GM12878 (cell line): ENCODE results near the gene PRDM2.

Source experiments
- EED ChIP-seq: sonication (generic); IDR thresholded peaks from 2 replicates; pipeline ENCODE4 v1.6.1; 2016; ENCODE audit warnings: antibody characterized with exemption, low read depth
- SPI1 ChIP-seq: IDR thresholded peaks from 2 replicates; pipeline ENCODE4 v1.6.1; 2011; ENCODE audit warnings: low read depth, mild to moderate bottlenecking, low read length, moderate library complexity, borderline replicate concordance; ENCODE audit not compliant: insufficient read depth
- ZNF384 ChIP-seq: IDR thresholded peaks from 2 replicates; pipeline ENCODE4 v1.6.1; 2012; ENCODE audit warnings: low read depth, mild to moderate bottlenecking, low read length, improper control_type of control experiment, borderline replicate concordance
- TF ChIP-seq, protein P1 (sequence below), 3 experiments: IDR thresholded peaks in 2 of 3; conservative IDR thresholded peaks in 1 of 3; 2 replicates each; pipeline ENCODE4 v1.5.1; 2011; ENCODE audit warnings: low read depth in 3 of 3, low read length in 3 of 3, mild to moderate bottlenecking in 3 of 3, control low read depth in 2 of 3, moderate library complexity in 2 of 3, inconsistent platforms in 1 of 3, mixed read lengths in 1 of 3; ENCODE audit not compliant: control insufficient read depth in 2 of 3, insufficient read depth in 1 of 3; ENCODE audit errors: extremely low read depth in 1 of 3

DNA sequence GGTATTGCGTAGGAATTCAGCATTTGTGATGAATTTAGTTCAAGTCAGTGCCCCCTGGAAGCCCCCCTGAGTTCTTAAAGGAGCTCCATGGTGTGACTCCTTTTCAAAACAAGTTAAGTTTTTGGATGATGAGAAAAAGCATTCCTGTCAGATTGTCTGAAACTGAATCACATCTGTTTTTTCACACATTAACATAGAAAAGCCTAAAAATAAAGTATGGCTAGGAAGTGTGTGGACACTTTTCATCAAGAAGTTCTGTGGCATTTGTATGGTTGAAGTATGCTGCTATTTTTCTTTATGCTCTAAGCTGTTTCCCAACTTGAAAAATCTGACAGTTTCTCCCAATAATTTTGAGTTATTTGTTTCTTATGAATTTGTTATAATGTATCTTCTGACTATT, 33.7 kb downstream of the PRDM2 start:
- TF ChIP-seq EED = no peak
- TF ChIP-seq, protein P1, sequence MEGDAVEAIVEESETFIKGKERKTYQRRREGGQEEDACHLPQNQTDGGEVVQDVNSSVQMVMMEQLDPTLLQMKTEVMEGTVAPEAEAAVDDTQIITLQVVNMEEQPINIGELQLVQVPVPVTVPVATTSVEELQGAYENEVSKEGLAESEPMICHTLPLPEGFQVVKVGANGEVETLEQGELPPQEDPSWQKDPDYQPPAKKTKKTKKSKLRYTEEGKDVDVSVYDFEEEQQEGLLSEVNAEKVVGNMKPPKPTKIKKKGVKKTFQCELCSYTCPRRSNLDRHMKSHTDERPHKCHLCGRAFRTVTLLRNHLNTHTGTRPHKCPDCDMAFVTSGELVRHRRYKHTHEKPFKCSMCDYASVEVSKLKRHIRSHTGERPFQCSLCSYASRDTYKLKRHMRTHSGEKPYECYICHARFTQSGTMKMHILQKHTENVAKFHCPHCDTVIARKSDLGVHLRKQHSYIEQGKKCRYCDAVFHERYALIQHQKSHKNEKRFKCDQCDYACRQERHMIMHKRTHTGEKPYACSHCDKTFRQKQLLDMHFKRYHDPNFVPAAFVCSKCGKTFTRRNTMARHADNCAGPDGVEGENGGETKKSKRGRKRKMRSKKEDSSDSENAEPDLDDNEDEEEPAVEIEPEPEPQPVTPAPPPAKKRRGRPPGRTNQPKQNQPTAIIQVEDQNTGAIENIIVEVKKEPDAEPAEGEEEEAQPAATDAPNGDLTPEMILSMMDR (IDR thresholded peaks at IDR 0.05 in 2 of 3, conservative IDR thresholded peaks at IDR 0.05 in 1 of 3; ENCODE audit: control insufficient read depth in 2 of 3, extremely low read depth in 1 of 3, insufficient read depth in 1 of 3, low read depth in 3 of 3, low read length in 3 of 3) = no peak
- TF ChIP-seq ZNF384 = no peak
- no peak for TF ChIP-seq SPI1
